K562 (cell line): Measurements from ENCODE around the gene PRICKLE3. TPM values are rescaled to one million over a fixed set of nuclear protein-coding genes. Genes with fewer than 3 reads are reported as not detected.
A peak's percentile ranks its signal among the peaks of the same experiment; 100 is the strongest.

ENCODE experiments used
- FOXJ3 ChIP-seq: sonication (generic); formaldehyde crosslinking; IDR thresholded peaks from 2 replicates; pipeline ENCODE4 v1.4.0; 2020; ENCODE audit warnings: mild to moderate bottlenecking, missing genetic modification reagents
- MEF2D ChIP-seq: conservative IDR thresholded peaks from 2 replicates; pipeline ENCODE4 v1.6.1; 2016; ENCODE audit warnings: low read depth, missing genetic modification characterization, missing compliant biosample characterization
- NR2C1 ChIP-seq, 2 experiments: fragments of 450-650 bp; IDR thresholded peaks; 2 replicates each; pipeline ENCODE4 v1.6.1; 2017; ENCODE audit warnings: mild to moderate bottlenecking in 2 of 2, antibody characterized with exemption in 1 of 2, inconsistent platforms in 1 of 2, missing compliant biosample characterization in 1 of 2, missing genetic modification characterization in 1 of 2
- POLR2A ChIP-seq: fragments of 450-650 bp; conservative IDR thresholded peaks from 2 replicates; pipeline ENCODE4 v1.6.1; 2016
- SPI1 ChIP-seq: IDR thresholded peaks from 2 replicates; pipeline ENCODE4 v1.6.1; 2011; ENCODE audit warnings: low read depth, low read length, control low read depth, borderline replicate concordance
- ZNF717 ChIP-seq: fragments of 250-450 bp; sonication (Bioruptor Pico); IDR thresholded peaks from 2 replicates; pipeline ENCODE4 v1.5.0; 2021
- polyA plus RNA-seq, 8 experiments: library from polyadenylated mRNA; depleted of rRNA in 4 of 8; stranded (reverse) in 5 of 8; unstranded in 3 of 8; fragments of >200 nt; fragmentation: Nextera tagmentation in 2 of 8; fragmentation: Illumina TruSeq in 1 of 8; extraction: Ambion mirVana in 2 of 8; extraction: Trizol in 1 of 8; gene quantifications; 2 replicates each; pipeline versions ENCODE4 v1.2.1 to v1.2.3, GENCODE V29; 2011 to 2014; ENCODE audit warnings: inconsistent platforms in 1 of 8, missing spikeins in 1 of 8
- total RNA-seq, 7 experiments: library from RNA; depleted of rRNA in 6 of 7; stranded (reverse); fragments of >200 nt in 6 of 7; fragmentation: Illumina TruSeq in 2 of 7; extraction: Trizol in 2 of 7; gene quantifications; 2 replicates each; pipeline versions ENCODE4 v1.2.1 to v1.2.3, GENCODE V29; 2011 to 2021; ENCODE audit warnings: low replicate concordance in 1 of 7
- TF ChIP-seq, protein P1 (sequence below): fragments of 200-600 bp; sonication (generic); IDR thresholded peaks from one replicate; pipeline ENCODE4 v1.6.1; 2012; ENCODE audit warnings: mild to moderate bottlenecking, low read depth, low read length, inconsistent platforms
- TF ChIP-seq, protein P2 (sequence below): fragments of 450-650 bp; IDR thresholded peaks from 2 replicates; pipeline ENCODE4 v1.6.1; 2016; ENCODE audit warnings: mild to moderate bottlenecking

PRICKLE3 gene
- total and polyA plus RNA-seq, 9 of the 15 experiments (the other 6 are each of a cell fraction or from before 2014, with no cell fraction given): 1.1 to 44.3 (median 14.0) TPM

DNA sequence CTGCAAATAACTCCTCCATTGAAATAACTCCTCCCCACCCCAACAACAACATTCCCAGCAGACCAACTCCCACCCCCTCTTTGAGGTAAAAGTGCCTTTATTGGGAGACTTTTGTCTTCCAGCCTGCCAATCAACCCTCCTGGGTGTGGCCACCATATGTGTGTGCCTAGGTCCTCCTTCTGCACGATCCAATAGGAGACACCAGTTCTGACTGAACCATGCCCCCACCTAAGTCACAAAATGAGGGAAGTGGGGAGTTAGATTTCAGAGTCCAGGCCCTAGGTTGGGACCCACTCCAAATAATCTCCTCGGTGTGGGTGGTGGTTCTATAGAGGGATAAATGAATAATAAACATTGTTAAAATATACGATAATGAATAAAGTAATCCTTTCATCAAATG lies 11.4 kb downstream of the PRICKLE3 start (continued):
- TF ChIP-seq, protein P1, sequence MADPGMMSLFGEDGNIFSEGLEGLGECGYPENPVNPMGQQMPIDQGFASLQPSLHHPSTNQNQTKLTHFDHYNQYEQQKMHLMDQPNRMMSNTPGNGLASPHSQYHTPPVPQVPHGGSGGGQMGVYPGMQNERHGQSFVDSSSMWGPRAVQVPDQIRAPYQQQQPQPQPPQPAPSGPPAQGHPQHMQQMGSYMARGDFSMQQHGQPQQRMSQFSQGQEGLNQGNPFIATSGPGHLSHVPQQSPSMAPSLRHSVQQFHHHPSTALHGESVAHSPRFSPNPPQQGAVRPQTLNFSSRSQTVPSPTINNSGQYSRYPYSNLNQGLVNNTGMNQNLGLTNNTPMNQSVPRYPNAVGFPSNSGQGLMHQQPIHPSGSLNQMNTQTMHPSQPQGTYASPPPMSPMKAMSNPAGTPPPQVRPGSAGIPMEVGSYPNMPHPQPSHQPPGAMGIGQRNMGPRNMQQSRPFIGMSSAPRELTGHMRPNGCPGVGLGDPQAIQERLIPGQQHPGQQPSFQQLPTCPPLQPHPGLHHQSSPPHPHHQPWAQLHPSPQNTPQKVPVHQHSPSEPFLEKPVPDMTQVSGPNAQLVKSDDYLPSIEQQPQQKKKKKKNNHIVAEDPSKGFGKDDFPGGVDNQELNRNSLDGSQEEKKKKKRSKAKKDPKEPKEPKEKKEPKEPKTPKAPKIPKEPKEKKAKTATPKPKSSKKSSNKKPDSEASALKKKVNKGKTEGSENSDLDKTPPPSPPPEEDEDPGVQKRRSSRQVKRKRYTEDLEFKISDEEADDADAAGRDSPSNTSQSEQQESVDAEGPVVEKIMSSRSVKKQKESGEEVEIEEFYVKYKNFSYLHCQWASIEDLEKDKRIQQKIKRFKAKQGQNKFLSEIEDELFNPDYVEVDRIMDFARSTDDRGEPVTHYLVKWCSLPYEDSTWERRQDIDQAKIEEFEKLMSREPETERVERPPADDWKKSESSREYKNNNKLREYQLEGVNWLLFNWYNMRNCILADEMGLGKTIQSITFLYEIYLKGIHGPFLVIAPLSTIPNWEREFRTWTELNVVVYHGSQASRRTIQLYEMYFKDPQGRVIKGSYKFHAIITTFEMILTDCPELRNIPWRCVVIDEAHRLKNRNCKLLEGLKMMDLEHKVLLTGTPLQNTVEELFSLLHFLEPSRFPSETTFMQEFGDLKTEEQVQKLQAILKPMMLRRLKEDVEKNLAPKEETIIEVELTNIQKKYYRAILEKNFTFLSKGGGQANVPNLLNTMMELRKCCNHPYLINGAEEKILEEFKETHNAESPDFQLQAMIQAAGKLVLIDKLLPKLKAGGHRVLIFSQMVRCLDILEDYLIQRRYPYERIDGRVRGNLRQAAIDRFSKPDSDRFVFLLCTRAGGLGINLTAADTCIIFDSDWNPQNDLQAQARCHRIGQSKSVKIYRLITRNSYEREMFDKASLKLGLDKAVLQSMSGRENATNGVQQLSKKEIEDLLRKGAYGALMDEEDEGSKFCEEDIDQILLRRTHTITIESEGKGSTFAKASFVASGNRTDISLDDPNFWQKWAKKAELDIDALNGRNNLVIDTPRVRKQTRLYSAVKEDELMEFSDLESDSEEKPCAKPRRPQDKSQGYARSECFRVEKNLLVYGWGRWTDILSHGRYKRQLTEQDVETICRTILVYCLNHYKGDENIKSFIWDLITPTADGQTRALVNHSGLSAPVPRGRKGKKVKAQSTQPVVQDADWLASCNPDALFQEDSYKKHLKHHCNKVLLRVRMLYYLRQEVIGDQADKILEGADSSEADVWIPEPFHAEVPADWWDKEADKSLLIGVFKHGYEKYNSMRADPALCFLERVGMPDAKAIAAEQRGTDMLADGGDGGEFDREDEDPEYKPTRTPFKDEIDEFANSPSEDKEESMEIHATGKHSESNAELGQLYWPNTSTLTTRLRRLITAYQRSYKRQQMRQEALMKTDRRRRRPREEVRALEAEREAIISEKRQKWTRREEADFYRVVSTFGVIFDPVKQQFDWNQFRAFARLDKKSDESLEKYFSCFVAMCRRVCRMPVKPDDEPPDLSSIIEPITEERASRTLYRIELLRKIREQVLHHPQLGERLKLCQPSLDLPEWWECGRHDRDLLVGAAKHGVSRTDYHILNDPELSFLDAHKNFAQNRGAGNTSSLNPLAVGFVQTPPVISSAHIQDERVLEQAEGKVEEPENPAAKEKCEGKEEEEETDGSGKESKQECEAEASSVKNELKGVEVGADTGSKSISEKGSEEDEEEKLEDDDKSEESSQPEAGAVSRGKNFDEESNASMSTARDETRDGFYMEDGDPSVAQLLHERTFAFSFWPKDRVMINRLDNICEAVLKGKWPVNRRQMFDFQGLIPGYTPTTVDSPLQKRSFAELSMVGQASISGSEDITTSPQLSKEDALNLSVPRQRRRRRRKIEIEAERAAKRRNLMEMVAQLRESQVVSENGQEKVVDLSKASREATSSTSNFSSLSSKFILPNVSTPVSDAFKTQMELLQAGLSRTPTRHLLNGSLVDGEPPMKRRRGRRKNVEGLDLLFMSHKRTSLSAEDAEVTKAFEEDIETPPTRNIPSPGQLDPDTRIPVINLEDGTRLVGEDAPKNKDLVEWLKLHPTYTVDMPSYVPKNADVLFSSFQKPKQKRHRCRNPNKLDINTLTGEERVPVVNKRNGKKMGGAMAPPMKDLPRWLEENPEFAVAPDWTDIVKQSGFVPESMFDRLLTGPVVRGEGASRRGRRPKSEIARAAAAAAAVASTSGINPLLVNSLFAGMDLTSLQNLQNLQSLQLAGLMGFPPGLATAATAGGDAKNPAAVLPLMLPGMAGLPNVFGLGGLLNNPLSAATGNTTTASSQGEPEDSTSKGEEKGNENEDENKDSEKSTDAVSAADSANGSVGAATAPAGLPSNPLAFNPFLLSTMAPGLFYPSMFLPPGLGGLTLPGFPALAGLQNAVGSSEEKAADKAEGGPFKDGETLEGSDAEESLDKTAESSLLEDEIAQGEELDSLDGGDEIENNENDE: no peak
- peak; percentile 12; the same call in 1 of the 2 replicates for TF ChIP-seq POLR2A
- no peak for TF ChIP-seq NR2C1 (IDR thresholded peaks at IDR 0.05)
- TF ChIP-seq NR2C1 (tag; IDR thresholded peaks at IDR 0.05): no peak
- TF ChIP-seq MEF2D (tag): no peak
- TF ChIP-seq FOXJ3 (CRISPR knock-in tag): no peak
- no peak for TF ChIP-seq ZNF717
- peak; percentile 69; the same call in 1 of the 2 replicates for TF ChIP-seq SPI1
- TF ChIP-seq, protein P2, sequence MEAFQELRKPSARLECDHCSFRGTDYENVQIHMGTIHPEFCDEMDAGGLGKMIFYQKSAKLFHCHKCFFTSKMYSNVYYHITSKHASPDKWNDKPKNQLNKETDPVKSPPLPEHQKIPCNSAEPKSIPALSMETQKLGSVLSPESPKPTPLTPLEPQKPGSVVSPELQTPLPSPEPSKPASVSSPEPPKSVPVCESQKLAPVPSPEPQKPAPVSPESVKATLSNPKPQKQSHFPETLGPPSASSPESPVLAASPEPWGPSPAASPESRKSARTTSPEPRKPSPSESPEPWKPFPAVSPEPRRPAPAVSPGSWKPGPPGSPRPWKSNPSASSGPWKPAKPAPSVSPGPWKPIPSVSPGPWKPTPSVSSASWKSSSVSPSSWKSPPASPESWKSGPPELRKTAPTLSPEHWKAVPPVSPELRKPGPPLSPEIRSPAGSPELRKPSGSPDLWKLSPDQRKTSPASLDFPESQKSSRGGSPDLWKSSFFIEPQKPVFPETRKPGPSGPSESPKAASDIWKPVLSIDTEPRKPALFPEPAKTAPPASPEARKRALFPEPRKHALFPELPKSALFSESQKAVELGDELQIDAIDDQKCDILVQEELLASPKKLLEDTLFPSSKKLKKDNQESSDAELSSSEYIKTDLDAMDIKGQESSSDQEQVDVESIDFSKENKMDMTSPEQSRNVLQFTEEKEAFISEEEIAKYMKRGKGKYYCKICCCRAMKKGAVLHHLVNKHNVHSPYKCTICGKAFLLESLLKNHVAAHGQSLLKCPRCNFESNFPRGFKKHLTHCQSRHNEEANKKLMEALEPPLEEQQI: no peak
- TF ChIP-seq, all 486 proteins: peak for 6
